ENCODE results near the gene ANKRD34A.

Gene ANKRD34A

GRCh38 chr1:145917595-145917994 is 46.8 kb downstream of the ANKRD34A start:
- in situ Hi-C loops (cut with MboI; ENCODE audit: low sequenced_read_pairs), result no loop called here

GRCh38 chr1:145916745-145917144 is 47.6 kb downstream of the ANKRD34A start:
- in situ Hi-C loops (cut with MboI; ENCODE audit: low sequenced_read_pairs), result no loop called here

GRCh38 chr1:145912128-145912641 is 52.2 kb downstream of the ANKRD34A start:
- in situ Hi-C loops (cut with MboI; ENCODE audit: low sequenced_read_pairs), result no loop called here

All from HL-60/S4 (cell line).